Heart left ventricle (tissue), 16 donors: ENCODE results near the gene HS6ST1. TPM values are rescaled to one million over a fixed set of nuclear protein-coding genes. Genes with fewer than 3 reads are reported as not detected.

Experiments
- ATAC-seq, 4 donors: fragments of 200-7000 bp; cut with Tn5 transposase; one replicate each; pipeline ENCODE4 v1.9.1; 2020 to 2022; ENCODE audit warnings: moderate library complexity in 4 of 4, mild to moderate bottlenecking in 3 of 4, moderate number of reproducible peaks in 1 of 4
- DNase-seq, 5 donors: peaks; one replicate each; pipeline ENCODE4 v3.0.0-alpha.2; 2020
- H3K27ac ChIP-seq, 12 donors: fragments of 200-600 bp; sonication (generic) in 4 of 12; one replicate each; pipeline versions ENCODE4 v1.5.0 to v1.8.0; 2016 to 2022; ENCODE audit warnings: mild to moderate bottlenecking in 2 of 12
- H3K27me3 ChIP-seq, 9 donors: fragments of 200-600 bp; sonication (generic) in 2 of 9; one replicate each; pipeline versions ENCODE4 v1.5.1 to v1.8.0; 2016 to 2022; ENCODE audit warnings: mild to moderate bottlenecking in 3 of 9
- H3K36me3 ChIP-seq, 9 donors: fragments of 200-600 bp; sonication (generic) in 2 of 9; one replicate each; pipeline versions ENCODE4 v1.5.0 to v1.8.0; 2018 to 2022; ENCODE audit warnings: mild to moderate bottlenecking in 2 of 9
- H3K4me1 ChIP-seq, 12 donors: fragments of 200-600 bp; sonication (generic) in 4 of 12; one replicate each; pipeline versions ENCODE4 v1.5.0 to v1.8.0; 2016 to 2022; ENCODE audit warnings: mild to moderate bottlenecking in 3 of 12
- H3K4me3 ChIP-seq, 12 donors: fragments of 200-600 bp; sonication (generic) in 4 of 12; one replicate each; pipeline versions ENCODE4 v1.5.0 to v1.8.0; 2017 to 2022; ENCODE audit warnings: mild to moderate bottlenecking in 9 of 12, moderate library complexity in 4 of 12
- H3K9me3 ChIP-seq, 12 donors: fragments of 200-600 bp; sonication (generic) in 4 of 12; one replicate each; pipeline versions ENCODE4 v1.5.0 to v1.8.0; 2016 to 2022; ENCODE audit warnings: mild to moderate bottlenecking in 1 of 12
- CTCF ChIP-seq, 12 donors: fragments of 200-600 bp; sonication (generic) in 4 of 12; IDR thresholded peaks; one replicate each; pipeline versions ENCODE4 v1.5.0 to v1.8.0; 2018 to 2022; ENCODE audit warnings: antibody characterized with exemption in 12 of 12, mild to moderate bottlenecking in 5 of 12
- POLR2A ChIP-seq, 2 donors: fragments of 450-650 bp; IDR thresholded peaks; one replicate each; pipeline ENCODE4 v1.6.1; 2017; ENCODE audit warnings: antibody characterized with exemption in 2 of 2, mild to moderate bottlenecking in 2 of 2, moderate library complexity in 2 of 2
- WGBS, 4 donors: extraction: QIAGEN DNeasy Blood & Tissue Kit in 2 of 4; methylation state at CpG; one replicate each; pipeline versions ENCODE4 v1.1.5 to v1.1.7; 2013 to 2018; 5-methylcytosine and 5-hydroxymethylcytosine counted together
- intact Hi-C, 10 donors: fragments of 100-400 bp; cut with DNase I; formaldehyde crosslinking; loops; one replicate each; pipeline versions ENCODE4 v1.11.1 to v1.14.2; 2022
- polyA plus RNA-seq, 2 donors: library from polyadenylated mRNA; stranded (reverse); fragments of 200-250 nt; gene quantifications; one replicate each; pipeline ENCODE4 v1.2.3, GENCODE V29; 2013
- total RNA-seq, 9 donors: library from RNA; depleted of rRNA in 2 of 9; stranded (reverse); fragments of >200 nt in 2 of 9; fragmentation: NEBNext Ultra II Directional in 3 of 9; extraction: Animal tissue kit (Norgen Biotek cat#: 25700) in 3 of 9; gene quantifications; one replicate each; pipeline versions ENCODE4 v1.1.0 to v1.2.4, GENCODE V29; 2016 to 2023
- donor health status: ischemic (EF 13 %, LVEDD 7.1; RV severe dilation, severe dysfunction).
- donor health status: healthy with polysubstance abuse.
- donor health status: DM: no; HTN: yes; CAD: no.
- donor health status: DM: no; HTN: no; CAD: no.
- donor health status: ischemic (EF 25% LVEDD 6.9; RV normal size, moderate dysfunction).
- donor health status: ischemic (EF 25% LVEDD 5.7; RV mildly dilated, moderate dysfunction).
- donor health status: healthy.
- donor health status: DM: yes; HTN: yes; CAD: no.
- donor health status: ischemic (EF 35%, LVEDD 5.7; RV mildly dilated, moderate dysfunction).
- donor health status: nonischemic (EF 11% LVEDD 7.7; RV severe dilation, severe dysfunction).
- donor health status: DM: yes; HTN: yes; CAD: no.
- donor health status: PGD.
- donor health status: ischemic (EF 29% LVEDD 5.4; RV normal size, mild dysfunction).
- donor health status: nonischemic (EF 23%, LVEDD 6.1; RV moderate dilation, normal function).

The HS6ST1 gene
- total and polyA plus RNA-seq, 11 donors: 15.6 to 87.3 (median 24.9) TPM

- intact Hi-C loops: no loop called here
- Histone ChIP-seq H3K4me3 (no peak overlapping the region), H3K27me3 (no peaks in the 10 kb centered on the region), H3K4me1 (peaks cover 0 to 18% (median 0%) of the 10 kb centered on the region in 12 donors), H3K36me3 (peaks cover 0 to 19% (median 7%) of the 10 kb centered on the region in 9 donors), H3K9me3 (peaks cover 0 to 17% (median 0%) of the 10 kb centered on the region in 12 donors), H3K27ac (no peak overlapping the region)
- ATAC-seq: no peak
- TF ChIP-seq CTCF (IDR thresholded peaks at IDR 0.05): no peak
- DNase-seq: peak in 1 of 5 donors; percentile 44
- 89 to 92% (median 91%) methylated on average over 14 to 16 of the region's 16 CpGs for WGBS, 4 donors
Measured at GRCh38 chr2:128273469-128274081, 45.1 kb downstream of the HS6ST1 start.

DNA sequence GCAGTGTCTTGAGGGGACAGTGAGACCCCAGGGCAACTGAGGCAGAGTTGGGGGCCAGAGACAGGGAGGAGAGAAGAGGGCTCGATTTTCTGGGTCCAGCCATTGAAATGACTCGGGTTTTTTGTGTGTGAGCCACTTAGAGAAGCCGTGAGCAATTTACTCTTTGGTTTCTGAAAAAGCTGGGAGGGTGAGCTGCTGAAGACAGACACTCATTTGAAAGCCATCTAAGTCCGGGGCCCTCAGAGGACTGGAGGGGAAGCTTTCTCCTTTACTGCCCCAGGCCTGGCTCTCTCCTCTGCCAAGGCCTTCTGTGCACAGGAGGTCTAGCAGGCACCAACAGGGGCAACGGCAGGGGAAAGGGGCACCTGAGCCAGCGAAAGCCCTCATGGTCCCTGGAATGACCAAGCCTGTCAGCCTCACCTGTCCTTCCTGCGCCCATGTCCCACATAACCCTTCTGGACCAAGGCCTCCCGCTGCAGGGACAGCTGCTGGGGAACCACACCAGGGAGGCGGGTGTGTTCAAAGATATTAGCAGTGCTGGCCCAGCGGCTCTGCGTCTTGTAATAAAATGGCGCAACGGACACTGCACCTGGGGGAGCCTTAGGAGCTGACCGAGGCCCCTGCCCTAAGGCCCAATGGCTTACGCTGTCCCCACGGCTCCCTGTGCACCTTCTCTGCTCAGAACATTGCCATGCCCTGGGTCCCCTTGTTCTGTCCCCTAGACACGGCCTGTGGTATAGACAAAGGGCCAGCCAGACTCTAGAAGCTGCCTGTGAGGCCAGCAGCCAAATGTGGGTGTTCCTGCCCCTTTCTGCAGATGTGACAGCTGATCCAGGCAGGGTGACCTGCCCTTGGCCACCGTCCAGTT is 45.8 kb downstream of the HS6ST1 start:
- WGBS, 4 donors: 92 to 96% (median 94%) methylated on average over 16 to 18 of the region's 18 CpGs
- H3K36me3 ChIP-seq: peaks cover 0 to 19% (median 7%) of the 10 kb centered on the region in 9 donors
- peak in 1 of 5 donors; percentile 54 for DNase-seq
- H3K27me3 ChIP-seq: no peaks in the 10 kb centered on the region
- intact Hi-C loops: no loop called here
- no peak overlapping the region for H3K27ac ChIP-seq
- H3K9me3 ChIP-seq: peaks cover 0 to 17% (median 0%) of the 10 kb centered on the region in 12 donors
- no peak overlapping the region for H3K4me3 ChIP-seq
- TF ChIP-seq CTCF (IDR thresholded peaks at IDR 0.05) (no peak), POLR2A (IDR thresholded peaks at IDR 0.05) (no peak)
- no peak for ATAC-seq
- H3K4me1 ChIP-seq: peaks cover 0 to 18% (median 0%) of the 10 kb centered on the region in 12 donors

- peaks cover 0 to 17% (median 0%) of the 10 kb centered on the region in 12 donors for H3K9me3 ChIP-seq
- H3K4me1 ChIP-seq: peaks cover 0 to 18% (median 0%) of the 10 kb centered on the region in 12 donors
- peaks cover 0 to 22% (median 7%) of the 10 kb centered on the region in 9 donors for H3K36me3 ChIP-seq
- H3K27me3 ChIP-seq: no peaks in the 10 kb centered on the region
- no peak for ATAC-seq
- H3K4me3 ChIP-seq: no peak overlapping the region
- no peak for TF ChIP-seq POLR2A (IDR thresholded peaks at IDR 0.05)
- TF ChIP-seq CTCF (IDR thresholded peaks at IDR 0.05): no peak
- H3K27ac ChIP-seq: no peak overlapping the region
- intact Hi-C loops: no loop called here
- no peak for DNase-seq
- 88 to 95% (median 93%) methylated on average over 17 to 21 of the region's 21 CpGs for WGBS, 4 donors
Measured at GRCh38 chr2:128271911-128272600, 46.6 kb downstream of the HS6ST1 start.

- Histone ChIP-seq H3K4me3 (no peak overlapping the region), H3K36me3 (peaks cover 0 to 22% (median 7%) of the 10 kb centered on the region in 9 donors), H3K27ac (no peak overlapping the region), H3K9me3 (peaks cover 0 to 17% (median 0%) of the 10 kb centered on the region in 12 donors), H3K4me1 (peaks cover 0 to 18% (median 0%) of the 10 kb centered on the region in 12 donors), H3K27me3 (no peaks in the 10 kb centered on the region)
- intact Hi-C loops: no loop called here
- 91 to 99% (median 93%) methylated on average over 5 to 12 of the region's 12 CpGs for WGBS, 4 donors
- DNase-seq (no peak), ATAC-seq (no peak)
- no peak for TF ChIP-seq POLR2A (IDR thresholded peaks at IDR 0.05)
- no peak for TF ChIP-seq CTCF (IDR thresholded peaks at IDR 0.05)
Measured at GRCh38 chr2:128271597-128271910, 47.1 kb downstream of the HS6ST1 start.
